ENCODE results near the gene SLC17A3.

Gene SLC17A3

GRCh38 chr6:25874118-25874517, at the start of gene SLC17A3:
Gene SLC17A3, minus strand, starts transcription at chr6:25874243. Its CDS starts 5,856 bp downstream, at chr6:25868387.
- TF ChIP-seq CTCF (IDR thresholded peaks at IDR 0.05; ENCODE audit: extremely low read depth, missing control alignments), result no peak
- no peak for DNase-seq (ENCODE audit: low spot score)

GRCh38 chr6:25922301-25922700, 48.3 kb upstream of the SLC17A3 start:
- DNase-seq (ENCODE audit: low spot score), result no peak

DNA sequence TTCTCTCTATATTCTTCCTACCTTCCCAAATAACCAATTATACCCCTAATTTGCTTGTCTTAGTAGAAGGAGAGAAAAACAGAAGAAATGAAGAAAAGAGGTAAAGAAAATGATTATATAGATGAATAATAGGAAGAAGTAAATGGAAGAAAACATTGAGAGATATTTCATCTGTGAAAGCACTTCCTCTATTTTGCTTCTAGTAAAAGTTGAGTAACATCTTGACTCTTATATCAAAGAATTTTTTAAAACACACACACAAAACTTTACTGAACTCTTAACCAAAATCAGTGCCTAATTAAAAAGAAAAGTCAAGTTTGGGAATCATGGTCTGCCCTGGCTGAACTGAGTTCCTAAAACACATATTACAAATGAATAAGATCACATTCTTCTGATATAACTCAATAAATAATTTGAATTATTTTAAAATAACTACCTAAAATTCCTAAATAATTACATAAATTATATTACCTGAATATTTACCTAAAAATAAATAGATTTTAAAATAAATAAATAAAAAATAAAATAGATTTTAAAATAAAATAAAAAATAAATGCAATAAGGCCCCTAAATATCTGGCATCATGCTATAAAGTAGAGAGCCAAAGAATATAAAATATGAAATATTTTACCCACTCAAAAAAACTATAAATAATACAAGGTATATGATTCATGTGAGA, 47.6 kb upstream of the SLC17A3 start:
- no peak for DNase-seq (ENCODE audit: low spot score)
- no peak for TF ChIP-seq CTCF (IDR thresholded peaks at IDR 0.05; ENCODE audit: extremely low read depth, missing control alignments)

More at GRCh38 chr6:25922301-25922700, 48.3 kb upstream of the SLC17A3 start:
- no peak for TF ChIP-seq CTCF (IDR thresholded peaks at IDR 0.05; ENCODE audit: extremely low read depth, missing control alignments)

DNA sequence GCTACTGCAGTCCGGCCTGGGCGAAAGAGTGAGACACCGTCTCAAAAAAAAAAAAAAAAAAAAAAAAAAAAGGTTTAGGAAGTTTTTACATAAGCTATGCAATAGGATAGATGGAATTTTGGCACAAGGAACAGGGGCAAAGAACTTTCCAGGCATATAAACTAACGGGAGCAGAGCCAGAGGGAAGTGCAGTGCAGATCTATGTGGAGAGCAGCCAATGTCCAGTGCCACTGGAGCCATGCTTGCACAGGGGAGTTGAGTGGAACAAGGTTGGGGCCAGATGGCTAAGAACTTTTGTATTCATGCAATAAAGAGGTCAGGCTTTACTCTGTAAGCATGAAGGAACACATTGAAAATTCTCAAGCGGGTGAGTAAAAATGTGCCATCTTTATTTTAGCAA, 45.6 kb upstream of the SLC17A3 start:
- TF ChIP-seq CTCF (IDR thresholded peaks at IDR 0.05; ENCODE audit: extremely low read depth, missing control alignments), result no peak
- DNase-seq (ENCODE audit: low spot score), result no peak

DNA sequence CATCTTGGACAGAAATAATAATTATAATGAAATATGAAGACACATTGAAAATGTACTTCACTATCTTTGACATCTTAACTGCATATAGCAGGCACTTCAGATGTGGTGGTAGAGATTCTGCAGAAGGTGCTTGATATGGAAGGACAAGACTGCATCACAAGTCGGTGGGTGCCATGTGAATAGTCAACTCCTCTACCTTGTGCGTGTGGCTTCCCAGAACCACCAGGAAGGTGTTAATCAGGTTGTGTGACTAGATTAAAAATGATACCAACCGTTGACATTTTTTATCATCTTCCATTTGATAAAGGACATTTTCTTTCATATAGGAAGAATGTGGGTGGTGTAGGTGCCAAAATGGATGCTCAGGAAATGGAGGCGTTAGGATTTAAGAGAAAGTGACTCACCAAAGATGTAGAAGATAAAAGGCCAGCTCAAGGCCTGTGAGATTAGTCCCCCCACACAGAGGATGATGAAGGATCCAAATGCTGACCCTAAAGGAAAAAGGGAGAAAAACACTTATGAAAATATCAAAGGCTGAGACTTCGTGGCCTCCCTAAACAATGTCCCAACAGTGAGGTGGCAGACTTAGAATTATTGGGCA, 44.1 kb upstream of the SLC17A3 start:
- DNase-seq (ENCODE audit: low spot score), result no peak
- no peak for TF ChIP-seq CTCF (IDR thresholded peaks at IDR 0.05; ENCODE audit: extremely low read depth, missing control alignments)

GRCh38 chr6:25916789-25917490, 42.9 kb upstream of the SLC17A3 start:
- TF ChIP-seq CTCF (IDR thresholded peaks at IDR 0.05; ENCODE audit: extremely low read depth, missing control alignments), result no peak
- DNase-seq (ENCODE audit: low spot score), result no peak

DNA sequence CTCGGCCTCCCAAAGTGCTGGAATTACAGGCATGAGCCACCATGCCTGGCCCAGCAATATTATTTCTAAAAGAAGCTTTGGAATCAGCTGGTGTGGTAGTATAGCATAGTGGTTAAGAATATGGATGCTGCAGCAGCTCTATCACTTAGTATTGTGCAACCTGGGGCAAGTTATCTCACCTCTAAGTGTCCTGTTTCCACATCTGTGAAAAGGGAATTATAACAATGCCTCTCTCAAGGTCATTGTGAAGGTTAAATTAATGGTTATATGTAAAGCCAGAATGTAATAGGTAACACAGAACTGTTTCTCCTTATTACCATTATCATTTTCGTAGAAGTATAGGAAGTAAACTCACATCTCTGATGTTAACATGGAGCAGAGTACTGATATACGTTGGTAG, 42.3 kb upstream of the SLC17A3 start:
- DNase-seq (ENCODE audit: low spot score), result no peak

More for the DNA sequence above, 42.3 kb upstream of the SLC17A3 start:
- TF ChIP-seq CTCF (IDR thresholded peaks at IDR 0.05; ENCODE audit: extremely low read depth, missing control alignments), result no peak

Measured in GM20000 (cell line).